Left ventricle myocardium superior (tissue), 1 donor: ENCODE measurements around the gene FAM13A. TPM values are rescaled to one million over a fixed set of nuclear protein-coding genes. Genes with fewer than 3 reads are reported as not detected.

ENCODE experiments used
- ATAC-seq: fragments of 200-7000 bp; cut with Tn5 transposase; one replicate; pipeline ENCODE4 v1.9.1; 2020; ENCODE audit warnings: mild to moderate bottlenecking, moderate library complexity
- DNase-seq: peaks from one replicate; pipeline ENCODE4 v3.0.0-alpha.2; 2020
- intact Hi-C: fragments of 100-400 bp; cut with micrococcal nuclease; formaldehyde crosslinking; loops from one replicate; pipeline ENCODE4 v1.11.0; 2022
- total RNA-seq: library from RNA; stranded (reverse); fragmentation: NEBNext Ultra II Directional; extraction: Animal tissue kit (Norgen Biotek cat#: 25700); gene quantifications from one replicate; pipeline ENCODE4 v1.2.1, GENCODE V29; 2021
- donor health status: DM: no; HTN: yes; CAD: no; lungs with severe emphysema.

FAM13A gene
- total RNA-seq, 1 donor from 2014 or later = 13.7 TPM

DNA sequence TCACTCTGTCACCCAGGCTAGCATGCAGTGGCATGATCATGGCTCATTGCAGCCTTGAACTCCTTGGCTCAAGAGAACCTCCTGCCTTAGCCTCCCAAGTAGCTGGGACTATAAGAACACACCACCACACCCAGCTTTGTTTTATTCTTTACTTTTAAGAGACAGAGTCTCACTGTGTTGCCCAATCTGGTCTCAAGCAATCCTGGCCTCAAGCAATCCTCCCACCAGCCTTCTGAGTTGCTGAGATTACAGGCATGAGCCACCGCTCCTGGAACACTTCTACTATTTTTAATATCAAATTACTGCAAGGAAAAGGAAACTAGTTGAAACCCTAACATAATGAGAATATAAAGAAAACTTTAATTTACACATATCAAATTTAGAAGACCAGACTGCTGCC, 85.4 kb downstream of the FAM13A start:
- DNase-seq (no peak), ATAC-seq (no peak)
- intact Hi-C loops = no loop called here

DNA sequence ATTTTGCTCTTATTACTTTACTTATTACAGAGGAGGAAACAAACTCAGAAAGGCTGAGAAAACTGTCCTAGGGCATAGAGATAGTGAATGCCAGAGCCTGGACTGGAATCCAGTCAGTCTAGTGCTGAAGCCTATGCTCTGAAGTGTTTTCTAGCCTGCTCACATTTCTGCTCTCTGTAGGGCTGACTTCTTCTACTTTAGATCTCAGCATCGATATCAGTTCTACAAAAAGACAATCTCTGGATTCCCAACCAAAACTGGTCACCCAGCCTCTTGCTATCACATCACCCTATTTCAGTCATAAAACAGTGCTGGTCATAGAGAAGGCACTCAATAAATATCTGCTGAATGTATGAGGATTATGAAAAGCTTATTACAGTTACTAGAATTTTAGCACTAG, 87.2 kb downstream of the FAM13A start:
- ATAC-seq (no peak), DNase-seq (no peak)
- intact Hi-C loops = no loop called here

DNA sequence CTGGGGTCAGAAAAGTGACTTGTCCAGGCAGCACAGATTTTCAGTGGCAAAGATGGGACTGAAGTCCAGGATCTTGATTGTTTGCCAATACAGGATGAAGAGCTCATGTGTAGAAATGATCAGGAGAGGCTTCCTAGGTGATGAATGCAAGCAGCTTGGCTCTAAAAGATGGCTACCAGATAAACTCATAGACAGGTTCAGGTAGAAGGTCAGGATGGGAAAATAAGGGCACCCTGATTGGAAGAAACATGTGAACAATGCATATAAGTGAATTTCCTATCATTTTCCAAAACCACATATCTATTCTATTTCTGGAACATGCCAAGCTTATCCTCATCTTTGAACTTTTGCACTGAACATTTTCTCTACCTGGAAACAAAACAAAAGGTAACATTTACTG, 87.7 kb downstream of the FAM13A start:
- no peak for DNase-seq
- intact Hi-C loops = no loop called here
- no peak for ATAC-seq

DNA sequence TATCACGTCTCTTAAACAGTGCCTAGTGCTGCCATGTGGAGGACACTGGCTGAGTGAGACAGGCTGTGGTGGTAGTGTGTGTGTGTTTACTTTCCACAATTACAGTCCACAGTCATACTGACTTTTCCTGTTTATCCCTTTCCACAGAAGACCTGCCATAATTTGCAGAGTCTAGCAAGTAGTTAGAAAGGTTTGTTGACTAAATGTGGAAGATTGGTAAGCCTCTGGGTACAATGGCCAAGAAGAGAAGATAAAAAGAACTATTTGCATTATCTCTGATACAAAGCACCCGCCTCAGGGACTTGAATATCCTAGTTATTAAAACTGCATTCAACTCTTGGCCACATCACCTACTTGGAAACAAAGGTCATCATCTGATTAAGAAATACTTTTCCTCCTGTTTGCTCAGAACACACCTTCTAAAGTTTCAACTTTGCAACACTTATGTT, 89.1 kb downstream of the FAM13A start:
- intact Hi-C loops = no loop called here
- no peak for DNase-seq
- ATAC-seq = no peak

DNA sequence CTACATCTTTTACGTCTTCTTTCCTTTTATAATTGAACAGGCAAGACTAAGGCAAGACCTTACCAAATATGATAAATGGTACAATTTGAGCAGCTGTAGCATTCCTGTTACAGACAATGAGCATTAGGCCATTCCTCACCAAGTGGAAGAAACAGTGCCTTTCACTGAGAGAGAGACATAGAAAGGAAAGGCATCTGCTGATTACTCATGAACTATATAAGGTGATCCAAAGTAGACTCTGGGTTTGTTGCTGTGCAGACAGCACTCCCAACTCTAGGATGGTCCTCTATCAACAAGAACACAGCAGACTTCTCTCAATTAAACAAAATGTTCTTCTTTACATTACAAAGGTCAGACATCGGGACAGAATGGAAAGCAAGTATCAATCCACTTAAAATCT, 91.9 kb downstream of the FAM13A start:
- no peak for DNase-seq
- intact Hi-C loops = no loop called here
- no peak for ATAC-seq

DNA sequence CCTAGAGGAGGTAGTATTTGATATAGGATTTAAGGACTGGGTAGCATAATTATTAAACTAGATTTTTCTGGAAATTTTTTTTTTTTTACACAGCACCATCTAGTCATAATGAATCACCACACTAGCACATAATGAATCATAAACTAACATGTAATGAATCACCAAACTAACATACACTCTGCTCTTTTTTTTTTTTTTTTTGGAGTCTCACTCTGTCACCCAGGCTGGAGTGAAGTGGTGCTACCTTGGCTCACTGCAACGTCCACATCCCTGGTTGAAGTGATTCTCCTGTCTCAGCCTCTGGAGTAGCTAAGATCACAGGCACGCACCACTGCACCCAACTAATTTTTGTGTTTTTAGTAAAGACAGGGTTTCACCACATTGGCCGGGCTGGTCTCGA, 92.5 kb downstream of the FAM13A start:
- DNase-seq (no peak), ATAC-seq (no peak)
- intact Hi-C loops = no loop called here

DNA sequence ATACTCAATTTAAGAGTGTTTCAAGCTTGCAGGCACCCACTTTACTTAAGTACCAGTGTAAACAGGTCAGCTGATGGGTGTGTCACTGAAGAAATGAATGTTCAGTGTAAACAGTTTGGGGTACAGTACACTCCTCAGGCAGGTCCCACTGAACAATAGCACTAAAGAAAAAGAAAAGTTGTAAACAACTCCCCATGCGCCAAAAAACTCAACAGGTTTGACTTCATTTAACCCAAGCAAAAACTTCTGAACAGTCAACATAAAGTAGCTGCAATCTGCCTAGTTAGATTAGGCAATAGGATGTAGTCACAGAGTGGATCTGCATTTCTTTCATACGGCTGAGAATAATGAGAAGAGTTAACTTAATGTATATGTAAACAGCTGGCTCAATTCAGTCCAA, 93.2 kb downstream of the FAM13A start:
- DNase-seq (no peak), ATAC-seq (no peak)
- intact Hi-C loops = no loop called here

DNA sequence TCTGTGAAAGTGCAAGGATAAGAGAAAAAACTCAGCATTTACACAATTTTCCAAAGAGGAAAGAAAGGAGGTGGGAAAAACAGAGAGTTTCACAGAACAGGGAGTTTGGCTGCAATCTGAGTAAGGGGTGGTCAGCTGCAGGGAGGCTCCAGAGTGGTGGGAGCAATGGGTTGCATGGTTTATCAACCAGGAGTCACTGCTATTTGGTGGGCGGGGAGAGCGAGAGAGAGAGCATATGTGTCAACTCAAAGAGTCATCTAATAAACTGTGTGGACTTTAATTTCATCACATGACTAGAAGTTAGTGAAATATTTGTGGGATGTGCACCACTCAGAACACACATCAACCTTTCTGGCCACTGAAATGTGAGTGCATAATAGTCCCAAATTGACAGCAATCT, 94.6 kb downstream of the FAM13A start:
- intact Hi-C loops = no loop called here
- no peak for ATAC-seq

DNA sequence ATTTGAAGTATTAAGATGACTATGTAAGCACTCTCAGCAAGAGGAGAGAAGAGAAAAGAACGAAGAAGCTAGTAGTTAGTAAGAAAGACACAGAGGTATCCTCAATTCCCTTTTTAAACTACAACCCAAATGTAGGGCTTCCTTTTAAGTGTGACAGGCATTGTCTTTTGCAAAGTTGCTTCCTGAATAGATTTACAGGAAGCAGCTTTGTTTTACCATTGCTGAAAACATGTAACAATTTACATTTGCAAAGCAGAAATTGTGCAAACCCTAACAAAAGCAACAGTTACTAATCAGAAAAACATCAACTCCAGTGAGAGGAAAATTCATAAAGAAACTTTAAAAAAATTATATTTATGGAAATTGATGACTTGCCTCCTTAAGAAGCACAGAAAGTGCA, 96.4 kb downstream of the FAM13A start:
- ATAC-seq = no peak
- intact Hi-C loops = no loop called here
- DNase-seq = no peak

More for the DNA sequence above, 94.6 kb downstream of the FAM13A start:
- DNase-seq = no peak

DNA sequence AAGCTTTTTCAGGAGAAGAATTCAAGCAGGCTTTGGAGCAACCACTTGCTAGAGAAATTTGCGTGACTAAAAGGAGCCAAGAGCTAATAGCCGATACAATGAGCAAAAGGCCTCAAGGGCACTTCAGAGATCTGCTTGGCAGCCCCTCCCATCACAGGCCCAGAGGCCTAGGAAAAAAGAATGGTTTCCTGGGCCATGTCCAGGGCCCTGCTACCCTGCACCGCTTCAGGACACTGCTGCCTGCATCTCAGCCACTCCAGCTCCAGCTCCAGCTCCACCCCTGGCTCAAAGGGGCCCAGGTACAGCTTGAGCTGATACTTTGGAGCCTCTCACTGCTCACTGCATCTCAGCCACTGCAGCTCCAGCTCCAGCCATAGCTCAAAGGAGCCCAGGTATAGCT, 98.9 kb downstream of the FAM13A start:
- intact Hi-C loops = no loop called here
- ATAC-seq (peak; percentile 63), DNase-seq (no peak)

DNA sequence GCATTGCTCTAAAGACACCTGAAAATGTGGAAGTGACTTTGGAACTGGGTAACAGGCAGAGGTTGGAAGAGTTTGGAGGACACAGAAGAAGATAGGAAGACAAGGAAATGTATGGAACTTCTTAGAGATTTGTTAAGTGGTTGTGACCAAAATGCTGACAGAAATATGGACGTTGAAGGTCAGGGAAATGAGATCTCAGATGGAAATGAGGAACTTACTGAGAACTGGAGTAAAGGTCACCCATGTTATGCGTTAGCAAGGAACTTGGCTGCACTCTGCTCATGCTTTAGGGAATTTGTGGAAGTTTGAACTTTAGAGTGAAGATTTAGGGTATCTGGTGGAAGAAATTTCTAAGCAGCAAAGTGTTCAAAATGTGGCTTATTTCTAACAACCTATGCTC, 99.4 kb downstream of the FAM13A start:
- DNase-seq (no peak), ATAC-seq (peak; percentile 60)
- intact Hi-C loops = no loop called here

DNA sequence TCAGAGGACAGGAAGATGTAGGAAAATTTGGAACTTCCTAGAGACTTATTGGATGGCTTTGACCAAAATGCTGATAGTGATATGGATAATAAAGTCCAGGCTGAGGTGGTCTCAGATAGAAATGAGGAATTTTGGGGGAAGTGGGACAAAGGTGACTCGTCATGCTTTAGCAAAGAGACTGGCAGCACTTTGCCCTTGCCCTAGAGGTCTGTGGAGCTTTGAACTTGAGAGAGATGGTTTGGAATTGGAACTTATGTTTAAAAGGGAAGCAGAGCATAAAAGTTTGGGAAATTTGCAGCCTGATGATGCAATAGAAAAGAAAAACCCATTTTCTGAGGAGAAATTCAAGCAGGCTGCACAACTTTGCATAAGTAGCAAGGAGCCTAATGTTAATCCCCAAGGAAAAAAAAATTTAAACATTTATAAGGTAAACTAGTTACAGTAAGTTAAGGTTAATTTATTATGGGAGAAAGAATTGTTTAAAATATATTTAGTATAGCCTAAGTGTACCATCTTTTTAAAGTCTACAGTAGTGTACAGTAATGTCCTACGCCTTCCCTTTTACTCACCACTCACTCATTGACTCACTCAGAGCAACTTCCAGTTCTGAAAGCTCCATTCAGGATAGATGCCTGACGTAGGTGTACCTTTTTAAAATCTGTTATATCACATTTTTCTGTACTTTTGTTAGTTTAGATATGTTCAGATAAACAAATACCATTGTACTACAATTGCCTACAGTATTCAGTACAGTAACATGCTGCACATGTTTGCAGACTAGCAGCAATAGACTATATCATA, 101.2 kb downstream of the FAM13A start:
- no peak for DNase-seq
- intact Hi-C loops = no loop called here
- no peak for ATAC-seq

DNA sequence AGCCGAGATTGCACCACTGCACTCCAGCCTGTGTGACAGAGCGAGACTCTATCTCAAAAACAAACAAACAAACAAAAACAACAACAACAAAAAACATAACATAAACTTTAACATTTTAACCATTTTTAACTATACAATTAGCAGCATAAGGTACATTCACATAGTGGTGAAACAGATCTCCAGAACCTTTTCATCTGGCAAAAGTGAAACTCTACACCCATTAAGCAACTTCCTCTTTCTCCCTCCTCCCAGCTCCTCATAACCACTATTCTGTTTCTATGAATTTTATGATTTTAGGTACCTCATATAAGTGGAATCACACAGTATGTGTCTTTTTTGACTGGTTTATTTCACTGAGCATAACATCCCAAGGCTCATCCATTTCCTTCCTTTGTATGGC, 103.6 kb downstream of the FAM13A start:
- no peak for DNase-seq
- intact Hi-C loops = no loop called here
- no peak for ATAC-seq

DNA sequence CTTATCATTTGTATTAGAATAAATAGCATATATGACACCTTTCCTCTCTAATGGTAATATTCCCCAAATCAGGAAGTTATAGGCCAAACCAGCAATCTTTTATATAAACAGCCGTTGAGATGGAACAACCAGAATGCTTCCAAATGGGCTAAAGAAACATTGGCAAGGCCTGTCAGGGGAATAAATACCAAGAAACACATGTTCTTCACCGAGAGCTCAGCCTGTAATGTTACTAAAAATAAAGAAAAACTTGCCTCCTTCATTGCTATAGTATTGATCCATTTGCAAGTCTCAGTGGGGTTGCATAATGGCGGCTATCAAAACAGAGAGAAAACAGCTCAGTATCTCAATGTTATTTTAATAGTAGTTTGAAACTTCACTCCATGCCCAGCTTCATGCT, 104.9 kb downstream of the FAM13A start:
- DNase-seq (no peak), ATAC-seq (no peak)
- intact Hi-C loops = no loop called here

DNA sequence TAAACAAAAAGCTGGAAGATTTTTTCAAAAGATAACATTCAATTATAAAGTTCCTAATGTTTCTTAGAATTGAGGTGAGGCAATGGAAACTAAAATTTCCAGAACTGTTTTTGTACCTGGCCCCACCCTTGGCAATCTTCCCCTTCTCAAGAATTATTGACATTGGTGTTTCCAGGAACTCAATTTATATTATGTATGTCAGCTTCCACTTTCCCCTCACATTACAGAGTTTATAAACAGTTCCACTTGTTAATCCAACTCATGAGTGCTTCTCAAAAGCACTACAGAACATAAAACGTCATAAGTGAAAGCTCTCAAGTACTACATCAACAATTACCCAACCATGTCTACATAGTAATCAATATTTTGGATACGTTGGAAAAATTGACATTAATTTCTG, 107.4 kb downstream of the FAM13A start:
- no peak for ATAC-seq
- DNase-seq = no peak
- intact Hi-C loops = no loop called here

DNA sequence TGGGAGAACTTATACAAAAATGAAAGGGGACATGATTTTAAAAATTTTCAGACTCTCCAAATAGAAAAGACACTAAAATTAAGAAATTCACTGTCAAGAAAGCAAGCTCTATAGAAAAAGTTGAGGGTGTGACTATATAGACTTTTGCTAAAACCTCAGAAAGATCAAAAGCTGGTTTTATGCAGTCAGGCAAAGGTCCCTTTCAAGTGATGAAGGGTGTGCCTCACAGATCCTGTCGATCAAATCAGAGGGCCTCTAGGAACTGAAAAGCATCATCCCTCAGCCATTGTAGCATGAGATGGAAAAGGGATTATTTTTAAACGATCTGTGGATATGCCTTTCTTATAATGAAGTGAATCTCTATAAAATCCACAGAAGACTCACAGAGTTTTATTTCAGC, 116.5 kb downstream of the FAM13A start:
- intact Hi-C loops = no loop called here

DNA sequence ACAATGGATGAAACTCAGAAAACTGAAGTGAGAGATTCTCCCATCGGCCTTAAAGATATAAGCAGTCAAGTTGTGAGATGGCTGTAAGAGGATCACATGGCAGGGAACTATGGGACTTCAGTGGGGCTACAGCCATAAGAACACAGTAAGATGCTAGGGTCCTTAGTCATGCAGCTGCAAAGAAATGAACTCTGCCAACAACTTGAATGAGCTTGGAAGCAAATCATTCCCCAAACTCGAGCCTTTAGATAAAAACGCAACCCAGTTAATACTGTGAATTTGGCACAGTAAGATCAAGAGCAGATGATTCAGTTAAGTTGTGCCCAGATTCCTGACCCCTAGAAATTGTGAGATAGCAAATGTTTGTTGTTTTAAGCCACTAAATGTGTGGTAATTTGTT, 117.3 kb downstream of the FAM13A start:
- ATAC-seq (no peak), DNase-seq (no peak)
- intact Hi-C loops = no loop called here

More for the DNA sequence above, 116.5 kb downstream of the FAM13A start:
- no peak for ATAC-seq
- no peak for DNase-seq

DNA sequence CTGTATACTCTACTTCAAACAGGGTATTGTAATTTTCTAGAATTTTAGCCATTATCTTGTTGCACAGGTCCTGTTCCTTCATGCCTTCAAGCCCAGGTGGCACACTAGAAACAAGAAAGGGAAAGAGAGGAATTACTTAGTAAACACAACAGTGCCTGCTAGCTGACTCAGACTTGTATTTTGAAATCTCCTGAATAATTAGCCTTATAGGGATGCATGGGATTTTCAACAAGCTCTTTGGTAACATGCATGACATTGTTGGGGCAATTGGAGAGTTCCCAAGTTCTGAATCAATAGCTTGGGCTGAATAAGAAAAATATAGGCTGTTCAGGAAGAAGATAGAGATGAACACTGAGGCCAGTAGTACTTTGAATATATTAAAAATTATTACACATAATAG, 118.8 kb downstream of the FAM13A start:
- intact Hi-C loops = no loop called here

DNA sequence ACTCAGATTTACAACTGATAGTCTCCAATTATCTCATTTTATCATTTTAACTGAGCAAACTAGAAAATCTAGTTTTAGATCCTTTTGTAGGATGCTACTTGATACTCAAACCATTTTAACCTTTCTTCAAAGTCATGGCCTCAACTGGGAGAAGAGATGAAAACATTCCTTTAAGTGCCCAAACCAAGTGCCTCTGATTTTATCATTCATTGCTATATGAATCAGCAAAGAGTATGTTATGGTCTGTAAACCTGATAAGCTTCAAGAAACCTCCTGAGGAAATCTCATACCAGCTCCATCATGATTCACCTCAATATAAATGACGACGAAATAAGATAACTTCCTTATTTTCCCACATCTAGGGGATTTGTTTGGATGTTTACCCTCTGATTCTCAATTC, 119.9 kb downstream of the FAM13A start:
- intact Hi-C loops = no loop called here
- DNase-seq (no peak), ATAC-seq (no peak)

More for the DNA sequence above, 118.8 kb downstream of the FAM13A start:
- ATAC-seq = no peak
- DNase-seq = no peak

DNA sequence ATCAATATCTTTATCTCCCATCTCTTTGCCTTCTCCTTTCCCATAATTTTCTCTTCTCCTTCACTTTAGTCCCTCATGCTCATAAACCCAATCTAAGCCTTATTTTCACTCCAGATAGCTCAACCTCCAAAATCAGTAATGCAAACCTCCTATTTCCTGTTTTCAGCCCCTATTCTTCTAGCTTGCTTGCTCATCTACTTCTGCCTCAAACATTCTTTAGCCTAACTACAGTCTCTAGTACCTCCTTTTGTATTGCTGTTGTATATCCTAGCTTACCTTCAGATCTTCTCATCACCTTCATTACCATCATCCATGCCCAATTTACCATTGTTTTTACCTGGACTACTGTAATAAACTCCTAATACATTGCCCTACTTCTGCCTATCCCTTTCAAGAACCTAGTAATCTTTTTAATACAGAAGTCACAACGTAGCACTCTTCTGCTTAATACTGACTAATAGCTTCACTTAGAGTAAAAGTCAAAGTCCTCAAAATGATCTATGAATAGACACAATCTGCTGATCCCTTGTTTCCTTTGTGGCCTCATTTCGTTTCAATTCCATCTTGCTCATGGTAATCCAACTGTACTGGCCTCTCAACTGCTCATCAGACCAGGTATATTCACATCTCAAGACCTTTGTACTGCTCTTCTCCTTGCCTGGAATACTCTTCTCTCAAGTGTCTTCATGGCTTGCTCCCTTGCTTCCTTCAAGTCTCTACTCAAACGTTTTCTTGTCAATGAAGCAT, 123.4 kb downstream of the FAM13A start:
- ATAC-seq (no peak), DNase-seq (no peak)
- intact Hi-C loops = no loop called here

DNA sequence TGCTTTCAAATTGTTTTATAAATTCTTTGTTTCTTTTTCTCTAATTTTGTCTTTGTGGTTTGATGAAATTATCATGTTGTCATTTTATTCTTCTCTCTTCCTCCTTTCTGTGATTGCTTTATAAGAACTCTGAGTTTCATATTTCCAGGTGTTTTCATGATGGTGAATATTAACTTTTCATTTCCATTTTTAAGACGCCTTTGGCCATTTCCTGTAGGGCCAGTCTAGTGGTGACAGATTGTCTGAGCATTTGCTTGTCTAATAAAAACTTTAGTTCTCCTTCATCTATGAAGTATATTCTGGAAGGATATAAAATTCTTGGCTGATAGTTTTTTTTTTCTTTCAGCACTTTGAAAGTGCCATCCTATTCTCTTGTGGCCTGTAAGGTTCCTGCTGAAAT, 128.1 kb downstream of the FAM13A start:
- ATAC-seq (no peak), DNase-seq (no peak)
- intact Hi-C loops = no loop called here
